ENCODE results near the gene CTBP2. TPM values are rescaled to one million over a fixed set of nuclear protein-coding genes. Genes with fewer than 3 reads are reported as not detected.

Gene CTBP2
- total RNA-seq, 1 experiment from 2014 or later: 191 TPM

DNA sequence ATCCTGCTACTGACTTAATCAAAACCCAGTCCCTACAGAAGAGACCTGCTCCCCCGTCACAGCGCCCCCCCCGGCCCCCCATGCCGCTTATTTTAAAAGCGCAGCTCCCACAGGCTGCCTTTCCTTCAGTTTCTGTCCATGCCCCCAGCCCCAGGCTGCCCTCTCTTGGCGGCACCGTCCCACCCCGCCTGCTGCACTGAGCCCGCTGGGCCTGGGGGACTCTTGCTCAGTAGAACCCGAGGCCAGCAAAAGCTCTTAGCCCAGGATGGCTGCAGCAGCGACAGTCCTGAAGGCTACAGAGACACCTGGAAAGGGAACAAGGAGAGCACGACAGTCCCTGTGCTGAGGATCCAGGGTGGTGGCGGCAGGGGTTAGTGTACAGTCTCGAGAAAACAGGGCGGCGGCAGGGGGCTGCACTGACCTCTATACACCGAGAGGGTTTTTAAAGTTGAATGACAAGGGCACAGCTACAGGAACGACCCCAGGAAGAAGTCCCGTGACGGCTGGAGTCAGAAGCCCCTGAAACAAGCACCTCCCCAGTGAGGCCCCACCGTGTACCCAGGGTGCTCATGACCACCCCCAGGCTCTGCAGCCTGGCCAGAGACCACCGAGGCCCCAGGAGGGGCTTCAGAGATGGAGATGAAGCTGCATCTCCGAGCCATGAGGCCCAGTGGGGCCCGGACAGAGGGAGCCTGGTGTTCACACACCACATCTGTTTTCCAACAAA, 164.1 kb downstream of the CTBP2 start:
- Mint-ChIP-seq H3K9me3 (no peaks in the 10 kb centered on the region), H3K27me3 (ENCODE audit: low read depth) (no peaks in the 10 kb centered on the region), H3K4me3 (no peak overlapping the region), H3K36me3 (peaks cover 73% of the 10 kb centered on the region), H3K27ac (peak overlapping the region; percentile 25; the same call in 1 of the 2 replicates), H3K4me1 (no peaks in the 10 kb centered on the region)
- ATAC-seq: no peak
- DNase-seq (ENCODE audit: low spot score): peak; percentile 8
- TF ChIP-seq HMGA2 (CRISPR knock-in tag; IDR thresholded peaks at IDR 0.05): no peak
- TF ChIP-seq, protein P1, sequence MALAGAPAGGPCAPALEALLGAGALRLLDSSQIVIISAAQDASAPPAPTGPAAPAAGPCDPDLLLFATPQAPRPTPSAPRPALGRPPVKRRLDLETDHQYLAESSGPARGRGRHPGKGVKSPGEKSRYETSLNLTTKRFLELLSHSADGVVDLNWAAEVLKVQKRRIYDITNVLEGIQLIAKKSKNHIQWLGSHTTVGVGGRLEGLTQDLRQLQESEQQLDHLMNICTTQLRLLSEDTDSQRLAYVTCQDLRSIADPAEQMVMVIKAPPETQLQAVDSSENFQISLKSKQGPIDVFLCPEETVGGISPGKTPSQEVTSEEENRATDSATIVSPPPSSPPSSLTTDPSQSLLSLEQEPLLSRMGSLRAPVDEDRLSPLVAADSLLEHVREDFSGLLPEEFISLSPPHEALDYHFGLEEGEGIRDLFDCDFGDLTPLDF (CRISPR knock-in tag; IDR thresholded peaks at IDR 0.05): no peak
- CTCF ChIA-PET: interaction anchor here (0.7 kb wide), 1 partner anchor 677 kb away, joined by 3 read pairs; no protein-coding TSS in a partner anchor
- POLR2A ChIA-PET: interaction anchor here (0.6 kb wide), 1 partner anchor 827 kb away, joined by 5 read pairs; the partner anchor contains the start of gene BCCIP

DNA sequence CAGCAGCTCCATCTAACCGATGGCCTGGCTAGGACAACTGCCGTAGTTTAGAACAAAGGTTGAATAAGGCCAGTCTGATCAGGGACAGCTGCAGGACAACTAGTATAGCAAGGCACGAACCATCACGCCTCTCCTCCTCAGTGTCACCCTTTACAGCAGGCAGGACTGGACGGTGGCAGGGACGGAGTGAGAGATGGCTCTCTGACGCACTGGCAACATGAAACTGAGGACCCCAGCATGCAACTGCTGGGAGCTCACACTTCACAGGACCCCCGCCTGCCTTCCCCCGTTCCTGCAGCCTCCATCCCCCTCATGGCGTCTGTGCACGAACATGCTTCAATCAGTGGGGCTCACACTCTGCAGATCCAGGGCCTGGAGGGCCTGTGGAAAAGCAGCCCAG, 164.8 kb downstream of the CTBP2 start:
- Mint-ChIP-seq H3K27me3 (ENCODE audit: low read depth) (no peaks in the 10 kb centered on the region), H3K9me3 (no peaks in the 10 kb centered on the region), H3K4me3 (no peak overlapping the region), H3K27ac (0 out of 2 replicates have a peak overlapping the region, but pooled peaks have one; percentile 53), H3K4me1 (no peaks in the 10 kb centered on the region), H3K36me3 (peaks cover 80% of the 10 kb centered on the region)
- DNase-seq (ENCODE audit: low spot score) (peak; percentile 6), ATAC-seq (no peak)
- ChIA-PET CTCF (interaction anchor here (1.3 to 1.4 kb wide), 2 partner anchors 17 to 53 kb away, joined by 3 to 4 read pairs; no protein-coding TSS in a partner anchor), POLR2A (no interaction called here)
- TF ChIP-seq NR1H2 (CRISPR knock-in tag; IDR thresholded peaks at IDR 0.05): no peak
- TF ChIP-seq JUN (CRISPR knock-in tag; IDR thresholded peaks at IDR 0.05): 0 out of 2 replicates have a peak, but pooled peaks have one; percentile 16

DNA sequence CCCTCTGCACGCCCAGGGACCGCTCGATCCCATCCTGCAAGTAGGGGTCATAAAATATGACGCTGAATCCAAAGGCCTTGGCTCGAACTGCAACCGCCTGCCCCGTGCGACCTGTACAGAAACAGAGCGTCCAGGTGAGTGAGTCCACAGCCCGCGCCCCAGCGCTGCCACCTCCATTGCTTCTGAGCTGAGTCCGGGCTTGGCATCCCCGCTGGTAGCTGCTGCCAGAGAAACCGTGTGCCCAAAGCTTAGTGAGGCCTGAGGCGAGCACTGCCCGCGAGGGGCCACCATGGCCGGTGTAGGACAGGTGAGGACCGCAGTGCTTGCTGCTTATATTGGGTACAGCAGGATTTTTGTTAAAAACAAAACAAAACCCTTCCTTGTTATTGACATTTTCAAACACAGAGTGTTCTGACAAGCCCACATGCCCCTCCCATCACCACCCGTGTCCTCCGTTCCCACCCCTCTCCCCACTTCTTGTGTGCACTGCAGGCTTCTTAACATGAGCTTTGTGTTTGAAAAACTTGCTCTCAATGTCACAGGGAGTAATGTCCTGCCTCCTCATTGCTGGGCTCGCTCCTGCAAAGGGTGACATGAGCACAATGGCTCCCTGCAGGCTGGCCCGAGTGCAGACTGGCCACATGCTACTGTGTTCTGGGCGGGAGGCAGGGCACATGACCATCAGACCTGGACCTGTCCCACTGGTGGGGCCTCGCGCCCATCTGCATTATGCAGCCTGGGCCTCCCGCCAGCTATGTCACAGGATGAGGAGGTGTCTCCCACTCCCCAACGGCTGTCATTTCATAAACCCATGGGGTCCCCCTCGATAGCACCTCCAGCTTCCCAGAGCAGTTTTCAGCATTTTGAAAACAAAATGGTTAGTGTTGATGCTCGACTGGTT, 165.5 kb downstream of the CTBP2 start:
- ATAC-seq (no peak), DNase-seq (ENCODE audit: low spot score) (peak; percentile 4)
- Mint-ChIP-seq H3K4me3 (no peak overlapping the region), H3K36me3 (peaks cover 79% of the 10 kb centered on the region), H3K27ac (peak overlapping the region; percentile 57), H3K9me3 (no peaks in the 10 kb centered on the region), H3K4me1 (no peaks in the 10 kb centered on the region), H3K27me3 (ENCODE audit: low read depth) (no peaks in the 10 kb centered on the region)
- TF ChIP-seq, protein P2, sequence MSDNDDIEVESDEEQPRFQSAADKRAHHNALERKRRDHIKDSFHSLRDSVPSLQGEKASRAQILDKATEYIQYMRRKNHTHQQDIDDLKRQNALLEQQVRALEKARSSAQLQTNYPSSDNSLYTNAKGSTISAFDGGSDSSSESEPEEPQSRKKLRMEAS (CRISPR knock-in tag; IDR thresholded peaks at IDR 0.05): no peak
- TF ChIP-seq RELA (CRISPR knock-in tag; IDR thresholded peaks at IDR 0.05; ENCODE audit: borderline replicate concordance) (no peak), TCF7 (CRISPR knock-in tag; IDR thresholded peaks at IDR 0.05; ENCODE audit: low read depth) (no peak), ZNF423 (CRISPR knock-in tag; IDR thresholded peaks at IDR 0.05) (no peak), SOX15 (CRISPR knock-in tag; IDR thresholded peaks at IDR 0.05) (no peak), TP53 (CRISPR knock-in tag; IDR thresholded peaks at IDR 0.05) (no peak)
- TF ChIP-seq, protein P3, sequence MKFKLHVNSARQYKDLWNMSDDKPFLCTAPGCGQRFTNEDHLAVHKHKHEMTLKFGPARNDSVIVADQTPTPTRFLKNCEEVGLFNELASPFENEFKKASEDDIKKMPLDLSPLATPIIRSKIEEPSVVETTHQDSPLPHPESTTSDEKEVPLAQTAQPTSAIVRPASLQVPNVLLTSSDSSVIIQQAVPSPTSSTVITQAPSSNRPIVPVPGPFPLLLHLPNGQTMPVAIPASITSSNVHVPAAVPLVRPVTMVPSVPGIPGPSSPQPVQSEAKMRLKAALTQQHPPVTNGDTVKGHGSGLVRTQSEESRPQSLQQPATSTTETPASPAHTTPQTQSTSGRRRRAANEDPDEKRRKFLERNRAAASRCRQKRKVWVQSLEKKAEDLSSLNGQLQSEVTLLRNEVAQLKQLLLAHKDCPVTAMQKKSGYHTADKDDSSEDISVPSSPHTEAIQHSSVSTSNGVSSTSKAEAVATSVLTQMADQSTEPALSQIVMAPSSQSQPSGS (CRISPR knock-in tag; IDR thresholded peaks at IDR 0.05; ENCODE audit: borderline replicate concordance, low read depth): no peak
- TF ChIP-seq, protein P4, sequence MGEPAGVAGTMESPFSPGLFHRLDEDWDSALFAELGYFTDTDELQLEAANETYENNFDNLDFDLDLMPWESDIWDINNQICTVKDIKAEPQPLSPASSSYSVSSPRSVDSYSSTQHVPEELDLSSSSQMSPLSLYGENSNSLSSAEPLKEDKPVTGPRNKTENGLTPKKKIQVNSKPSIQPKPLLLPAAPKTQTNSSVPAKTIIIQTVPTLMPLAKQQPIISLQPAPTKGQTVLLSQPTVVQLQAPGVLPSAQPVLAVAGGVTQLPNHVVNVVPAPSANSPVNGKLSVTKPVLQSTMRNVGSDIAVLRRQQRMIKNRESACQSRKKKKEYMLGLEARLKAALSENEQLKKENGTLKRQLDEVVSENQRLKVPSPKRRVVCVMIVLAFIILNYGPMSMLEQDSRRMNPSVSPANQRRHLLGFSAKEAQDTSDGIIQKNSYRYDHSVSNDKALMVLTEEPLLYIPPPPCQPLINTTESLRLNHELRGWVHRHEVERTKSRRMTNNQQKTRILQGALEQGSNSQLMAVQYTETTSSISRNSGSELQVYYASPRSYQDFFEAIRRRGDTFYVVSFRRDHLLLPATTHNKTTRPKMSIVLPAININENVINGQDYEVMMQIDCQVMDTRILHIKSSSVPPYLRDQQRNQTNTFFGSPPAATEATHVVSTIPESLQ (CRISPR knock-in tag; IDR thresholded peaks at IDR 0.05): no peak
- TF ChIP-seq, protein P5, sequence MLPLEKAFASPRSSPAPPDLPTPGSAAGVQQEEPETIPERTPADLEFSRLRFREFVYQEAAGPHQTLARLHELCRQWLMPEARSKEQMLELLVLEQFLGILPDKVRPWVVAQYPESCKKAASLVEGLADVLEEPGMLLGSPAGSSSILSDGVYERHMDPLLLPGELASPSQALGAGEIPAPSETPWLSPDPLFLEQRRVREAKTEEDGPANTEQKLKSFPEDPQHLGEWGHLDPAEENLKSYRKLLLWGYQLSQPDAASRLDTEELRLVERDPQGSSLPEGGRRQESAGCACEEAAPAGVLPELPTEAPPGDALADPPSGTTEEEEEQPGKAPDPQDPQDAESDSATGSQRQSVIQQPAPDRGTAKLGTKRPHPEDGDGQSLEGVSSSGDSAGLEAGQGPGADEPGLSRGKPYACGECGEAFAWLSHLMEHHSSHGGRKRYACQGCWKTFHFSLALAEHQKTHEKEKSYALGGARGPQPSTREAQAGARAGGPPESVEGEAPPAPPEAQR (CRISPR knock-in tag; IDR thresholded peaks at IDR 0.05): no peak
- TF ChIP-seq, protein P6, sequence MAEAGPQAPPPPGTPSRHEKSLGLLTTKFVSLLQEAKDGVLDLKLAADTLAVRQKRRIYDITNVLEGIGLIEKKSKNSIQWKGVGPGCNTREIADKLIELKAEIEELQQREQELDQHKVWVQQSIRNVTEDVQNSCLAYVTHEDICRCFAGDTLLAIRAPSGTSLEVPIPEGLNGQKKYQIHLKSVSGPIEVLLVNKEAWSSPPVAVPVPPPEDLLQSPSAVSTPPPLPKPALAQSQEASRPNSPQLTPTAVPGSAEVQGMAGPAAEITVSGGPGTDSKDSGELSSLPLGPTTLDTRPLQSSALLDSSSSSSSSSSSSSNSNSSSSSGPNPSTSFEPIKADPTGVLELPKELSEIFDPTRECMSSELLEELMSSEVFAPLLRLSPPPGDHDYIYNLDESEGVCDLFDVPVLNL (CRISPR knock-in tag; IDR thresholded peaks at IDR 0.05; ENCODE audit: borderline replicate concordance, low read depth): no peak
- CTCF ChIA-PET: interaction anchor here (0.6 to 1.4 kb wide), 3 partner anchors 16 to 67 kb away, joined by 3 to 4 read pairs (median 3); no protein-coding TSS in a partner anchor
- POLR2A ChIA-PET: interaction anchor here (0.6 kb wide), 1 partner anchor 294 kb away, joined by 3 read pairs; no protein-coding TSS in a partner anchor

Data from WTC11 (cell line).